ENCODE data around the gene PAXIP1. TPM values are rescaled to one million over a fixed set of nuclear protein-coding genes. Genes with fewer than 3 reads are reported as not detected.
"Not testable (repeated sequence)": the region's sequence is repeated elsewhere in the genome, so short reads cannot be mapped to it uniquely, and the experiment has no call there.

Gene PAXIP1
- total and polyA plus RNA-seq, 9 donors = 7.9 to 14.9 (median 10.3) TPM

- no peak for DNase-seq
- TF ChIP-seq CTCF (IDR thresholded peaks at IDR 0.05) (no peak), POLR2A (IDR thresholded peaks at IDR 0.05) (no peak), EP300 (IDR thresholded peaks at IDR 0.05) (no peak)
- Histone ChIP-seq H3K27ac (no peak overlapping the region), H3K4me1 (ENCODE audit: insufficient read depth) (no peaks in the 10 kb centered on the region), H3K27me3 (no peaks in the 10 kb centered on the region), H3K9me3 (no peaks in the 10 kb centered on the region), H3K36me3 (no peaks in the 10 kb centered on the region), H3K4me3 (no peak overlapping the region)
- intact Hi-C loops (cut with DNase I) = no loop called here
- 84 to 91% (median 89%) methylated on average over 7 of the region's 7 CpGs for WGBS, 3 donors
These were observed 56.8 kb downstream of the PAXIP1 start for GRCh38 chr7:154946166-154946565.

DNA sequence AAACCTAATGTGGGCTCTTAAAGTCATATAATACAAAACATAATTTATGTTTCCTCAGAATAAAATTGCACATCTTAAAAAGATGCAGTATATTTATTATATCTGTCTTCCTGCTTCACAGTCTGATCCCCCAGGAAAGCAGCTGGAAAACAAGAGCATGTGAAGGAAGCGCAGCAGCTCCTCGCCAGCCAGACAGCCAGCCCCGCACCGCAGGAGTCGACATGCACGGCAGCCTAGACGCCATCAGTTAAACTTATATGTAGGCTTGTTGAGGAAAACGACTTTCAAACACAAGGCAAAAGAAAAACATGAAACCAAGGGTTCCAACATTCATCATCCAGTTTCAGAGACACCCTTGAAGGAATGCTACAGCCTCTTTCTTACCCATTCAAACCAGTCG lies 59.0 kb downstream of the PAXIP1 start:
- intact Hi-C loops (cut with DNase I) = no loop called here
- no peaks in the 10 kb centered on the region for H3K36me3 ChIP-seq
- TF ChIP-seq EP300 (IDR thresholded peaks at IDR 0.05) (no peak), POLR2A (IDR thresholded peaks at IDR 0.05) (no peak), CTCF (IDR thresholded peaks at IDR 0.05) (no peak)

GRCh38 chr7:154942691-154943090 lies 60.2 kb downstream of the PAXIP1 start:
- TF ChIP-seq CTCF (IDR thresholded peaks at IDR 0.05) = no peak
- no peak for TF ChIP-seq POLR2A (IDR thresholded peaks at IDR 0.05)
- TF ChIP-seq EP300 (IDR thresholded peaks at IDR 0.05) = no peak
- no peak overlapping the region for H3K4me3 ChIP-seq
- no peaks in the 10 kb centered on the region for H3K9me3 ChIP-seq
- 87 to 89% (median 87%) methylated on average over 2 of the region's 2 CpGs for WGBS, 3 donors
- H3K27ac ChIP-seq = no peak overlapping the region
- H3K27me3 ChIP-seq = no peaks in the 10 kb centered on the region
- H3K36me3 ChIP-seq = no peaks in the 10 kb centered on the region
- no peak for DNase-seq
- intact Hi-C loops (cut with DNase I) = no loop called here
- no peaks in the 10 kb centered on the region for H3K4me1 ChIP-seq (ENCODE audit: insufficient read depth)

More for the DNA sequence above, 59.0 kb downstream of the PAXIP1 start:
- no peak overlapping the region for H3K27ac ChIP-seq
- no peaks in the 10 kb centered on the region for H3K4me1 ChIP-seq (ENCODE audit: insufficient read depth)
- H3K9me3 ChIP-seq = no peaks in the 10 kb centered on the region
- no peaks in the 10 kb centered on the region for H3K27me3 ChIP-seq
- H3K4me3 ChIP-seq = no peak overlapping the region
- DNase-seq = no peak
- WGBS, 3 donors = 80 to 83% (median 81%) methylated on average over 9 of the region's 9 CpGs

- Histone ChIP-seq H3K36me3 (no peaks in the 10 kb centered on the region), H3K4me3 (no peak overlapping the region), H3K27me3 (no peaks in the 10 kb centered on the region), H3K9me3 (no peaks in the 10 kb centered on the region), H3K4me1 (ENCODE audit: insufficient read depth) (no peaks in the 10 kb centered on the region), H3K27ac (no peak overlapping the region)
- no peak for DNase-seq
- 66 to 87% (median 81%) methylated on average over 1 of the region's 1 CpG for WGBS, 3 donors
- TF ChIP-seq POLR2A (IDR thresholded peaks at IDR 0.05) (no peak), CTCF (IDR thresholded peaks at IDR 0.05) (no peak), EP300 (IDR thresholded peaks at IDR 0.05) (no peak)
- intact Hi-C loops (cut with DNase I) = no loop called here
These were observed 65.1 kb downstream of the PAXIP1 start for GRCh38 chr7:154937837-154938236.

DNA sequence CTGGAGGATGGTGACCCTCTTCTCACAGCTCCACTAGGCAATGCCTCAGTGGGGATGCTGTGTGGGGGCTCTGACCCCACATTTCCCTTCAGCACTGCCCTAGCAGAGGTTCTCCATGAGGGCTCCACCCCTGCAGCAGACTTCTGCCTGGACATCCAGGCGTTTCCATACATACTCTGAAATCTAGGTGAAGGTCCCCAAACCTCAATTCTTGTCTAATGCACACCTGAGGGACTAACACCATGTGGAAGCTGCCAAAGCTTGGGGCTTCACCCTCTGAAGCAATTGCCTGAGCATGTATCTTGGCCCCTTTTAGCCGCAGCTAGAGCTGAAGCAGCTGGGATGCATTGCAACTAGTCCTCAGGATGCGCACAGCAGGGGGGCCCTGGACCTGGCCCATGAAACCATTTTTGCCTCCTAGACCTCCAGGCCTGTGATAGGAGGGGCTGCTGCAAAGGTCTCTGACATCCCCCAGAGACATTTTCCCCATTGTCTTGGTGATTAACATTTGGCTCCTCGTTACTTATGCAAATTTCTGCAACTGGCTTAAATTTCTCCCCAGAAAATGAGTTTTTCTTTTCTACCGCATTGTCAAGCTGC lies 68.5 kb downstream of the PAXIP1 start:
- not testable (repeated sequence) for H3K27ac ChIP-seq; H3K4me3 ChIP-seq; DNase-seq; H3K27me3 ChIP-seq; H3K9me3 ChIP-seq; H3K4me1 ChIP-seq (ENCODE audit: insufficient read depth); H3K36me3 ChIP-seq
- intact Hi-C loops (cut with DNase I) = loop anchor here in 1 of 4 donors (5.0 kb wide), 1 partner anchor 73 kb away; no protein-coding TSS in a partner anchor
- 90 to 91% (median 91%) methylated on average over 5 of the region's 5 CpGs for WGBS, 3 donors

Measured in ovary (tissue), 9 donors.